Spleen (tissue), 7 donors: Measurements from ENCODE around the gene NUTF2.

Experiments
- CTCF ChIP-seq, 11 experiments: fragments of 200-600 bp in 7 of 11; fragments of 450-650 bp in 4 of 11; sonication (generic) in 4 of 11; IDR thresholded peaks in 8 of 11; conservative IDR thresholded peaks in 3 of 11; 1 replicate in 7 of 11; 2 replicates in 4 of 11; pipeline versions ENCODE4 v1.4.0 to v1.8.0; 2016 to 2021; ENCODE audit warnings: antibody characterized with exemption in 11 of 11, inconsistent platforms in 4 of 11, mild to moderate bottlenecking in 1 of 11
- POLR2A ChIP-seq, 3 donors: fragments of 450-650 bp; IDR thresholded peaks; one replicate each; pipeline ENCODE4 v1.5.1; 2017; ENCODE audit warnings: antibody characterized with exemption in 3 of 3, mild to moderate bottlenecking in 1 of 3
- POLR2AphosphoS5 ChIP-seq, 3 donors: sonication (generic); formaldehyde crosslinking; IDR thresholded peaks; one replicate each; pipeline ENCODE4 v1.5.1; 2017; ENCODE audit warnings: antibody characterized with exemption in 3 of 3
- donor health status: DM: no; HTN: no; CAD: no; lungs with moderate emphysema.
- donor health status: DM: no; HTN: no; CAD: no.
- donor health status: DM: no; HTN: no; CAD: no.

DNA sequence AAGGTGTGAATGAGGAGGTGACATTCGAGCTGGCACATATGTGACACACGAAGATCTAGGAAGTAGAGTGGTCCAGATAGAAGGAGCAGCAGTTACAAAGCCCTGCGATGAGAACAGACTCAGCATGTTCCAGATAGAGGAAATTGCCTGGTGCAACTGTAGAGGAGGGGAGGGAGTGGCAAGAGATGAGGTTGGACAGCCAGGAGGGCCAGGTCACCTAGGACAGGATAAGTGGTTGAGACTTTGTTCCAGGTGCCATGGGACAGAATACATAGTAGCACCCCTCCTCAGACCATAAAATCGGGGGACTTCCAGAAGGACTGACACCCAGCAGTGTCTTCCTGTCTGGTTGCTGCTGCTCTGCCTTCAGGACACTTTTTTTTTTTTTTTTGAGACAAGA, 11.8 kb downstream of the NUTF2 start:
- TF ChIP-seq CTCF (IDR thresholded peaks at IDR 0.05 in 8 of 11, conservative IDR thresholded peaks at IDR 0.05 in 3 of 11) (no peak), POLR2A (IDR thresholded peaks at IDR 0.05) (no peak), POLR2AphosphoS5 (IDR thresholded peaks at IDR 0.05) (no peak)
